Ovary (tissue), 3 donors: ENCODE results near the gene MMP24OS.

ENCODE experiments used
- POLR2A ChIP-seq: fragments of 450-650 bp; IDR thresholded peaks from one replicate; pipeline ENCODE4 v1.6.1; 2017; ENCODE audit warnings: antibody characterized with exemption, mild to moderate bottlenecking, moderate library complexity
- TF ChIP-seq, protein P1 (sequence below), 3 donors: fragments of 450-650 bp in 2 of 3; fragments of 200-600 bp in 1 of 3; IDR thresholded peaks; one replicate each; pipeline versions ENCODE4 v1.5.1 to v1.8.0; 2016 to 2022; ENCODE audit warnings: antibody characterized with exemption in 3 of 3, mild to moderate bottlenecking in 1 of 3
- donor health status: DM: no; HTN: no; CAD: no.

DNA sequence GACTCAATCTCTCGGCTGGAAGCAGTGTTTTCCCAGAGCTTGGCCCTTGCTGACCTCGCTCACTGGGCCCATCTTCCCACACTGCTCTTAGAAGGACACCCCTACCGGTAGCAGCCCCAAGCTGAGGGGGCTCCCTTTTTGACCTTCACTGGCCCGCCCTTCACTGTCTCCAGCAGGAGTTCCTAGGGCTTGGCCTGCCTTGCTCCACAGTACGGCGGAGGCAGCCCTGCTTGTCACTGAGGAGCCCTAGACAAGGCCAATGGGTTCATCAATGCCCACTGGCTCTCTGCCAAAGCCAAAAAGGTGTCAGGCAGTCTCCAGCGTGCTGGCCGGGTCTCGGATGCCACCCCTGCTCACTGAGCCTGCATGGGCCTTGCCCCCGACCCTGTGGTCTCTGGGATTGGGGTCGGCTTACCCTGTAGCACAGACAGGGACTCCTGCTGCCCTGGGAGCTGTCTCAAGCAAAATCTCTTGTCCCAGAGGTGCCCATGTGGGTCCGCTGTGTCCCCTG, 2.1 kb downstream of the MMP24OS start:
- no peak for TF ChIP-seq POLR2A
- TF ChIP-seq, protein P1, sequence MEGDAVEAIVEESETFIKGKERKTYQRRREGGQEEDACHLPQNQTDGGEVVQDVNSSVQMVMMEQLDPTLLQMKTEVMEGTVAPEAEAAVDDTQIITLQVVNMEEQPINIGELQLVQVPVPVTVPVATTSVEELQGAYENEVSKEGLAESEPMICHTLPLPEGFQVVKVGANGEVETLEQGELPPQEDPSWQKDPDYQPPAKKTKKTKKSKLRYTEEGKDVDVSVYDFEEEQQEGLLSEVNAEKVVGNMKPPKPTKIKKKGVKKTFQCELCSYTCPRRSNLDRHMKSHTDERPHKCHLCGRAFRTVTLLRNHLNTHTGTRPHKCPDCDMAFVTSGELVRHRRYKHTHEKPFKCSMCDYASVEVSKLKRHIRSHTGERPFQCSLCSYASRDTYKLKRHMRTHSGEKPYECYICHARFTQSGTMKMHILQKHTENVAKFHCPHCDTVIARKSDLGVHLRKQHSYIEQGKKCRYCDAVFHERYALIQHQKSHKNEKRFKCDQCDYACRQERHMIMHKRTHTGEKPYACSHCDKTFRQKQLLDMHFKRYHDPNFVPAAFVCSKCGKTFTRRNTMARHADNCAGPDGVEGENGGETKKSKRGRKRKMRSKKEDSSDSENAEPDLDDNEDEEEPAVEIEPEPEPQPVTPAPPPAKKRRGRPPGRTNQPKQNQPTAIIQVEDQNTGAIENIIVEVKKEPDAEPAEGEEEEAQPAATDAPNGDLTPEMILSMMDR (IDR thresholded peaks at IDR 0.05): no peak
